CD8-positive, alpha-beta memory T cell (primary cell): ENCODE data around the gene OR2L3. TPM values are rescaled to one million over a fixed set of nuclear protein-coding genes. Genes with fewer than 3 reads are reported as not detected.
"Not testable (repeated sequence)": the region's sequence is repeated elsewhere in the genome, so short reads cannot be mapped to it uniquely, and the experiment has no call there.

Source experiments
- CTCF ChIA-PET: fragments of 350-600 bp; sonication (Branson Sonifier 250); formaldehyde crosslinking; loops from one replicate; lab custom pipeline; 2021; ENCODE audit warnings: antibody characterized with exemption; lab: Charles Lee
- POLR2A ChIA-PET: fragments of 350-600 bp; sonication (Branson Sonifier 250); formaldehyde crosslinking; loops from one replicate; lab custom pipeline; 2021; ENCODE audit warnings: antibody characterized with exemption; lab: Charles Lee
- DNase-seq, 5 donors: peaks; one replicate each; pipeline versions ENCODE4 v3.0.0 to v3.0.0-alpha.2; 2020 to 2022; ENCODE audit warnings: mixed read lengths in 1 of 5
- H3K27ac ChIP-seq: one replicate; pipeline ENCODE4 v1.7.0; 2013; ENCODE audit warnings: low read depth, mild to moderate bottlenecking, low read length, moderate library complexity
- H3K27me3 ChIP-seq: 2 replicates; pipeline ENCODE4 v1.7.0; 2013; ENCODE audit warnings: low read length, mild to moderate bottlenecking; ENCODE audit not compliant: insufficient read depth, poor library complexity, severe bottlenecking
- H3K36me3 ChIP-seq: 2 replicates; pipeline ENCODE4 v1.7.0; 2013; ENCODE audit warnings: mild to moderate bottlenecking, low read length, moderate library complexity; ENCODE audit not compliant: insufficient read depth
- H3K4me1 ChIP-seq: 2 replicates; pipeline ENCODE4 v1.7.0; 2013; ENCODE audit warnings: mild to moderate bottlenecking, low read length, moderate library complexity; ENCODE audit not compliant: insufficient read depth
- H3K4me3 ChIP-seq: 2 replicates; pipeline ENCODE4 v1.7.0; 2013; ENCODE audit warnings: mild to moderate bottlenecking, low read length
- H3K9me3 ChIP-seq: 2 replicates; pipeline ENCODE4 v1.7.0; 2013; ENCODE audit warnings: mild to moderate bottlenecking, low read length
- H3K27ac Mint-ChIP-seq, 8 donors: one replicate each; pipeline ENCODE4 v1.8.0; 2020 to 2021; ENCODE audit warnings: mixed read lengths in 8 of 8, mild to moderate bottlenecking in 6 of 8, inconsistent platforms in 3 of 8, moderate library complexity in 3 of 8
- H3K27me3 Mint-ChIP-seq, 2 donors: one replicate each; pipeline ENCODE4 v1.8.0; 2020 to 2021; ENCODE audit warnings: mixed read lengths in 2 of 2, mild to moderate bottlenecking in 1 of 2, moderate library complexity in 1 of 2
- H3K36me3 Mint-ChIP-seq, 3 donors: one replicate each; pipeline ENCODE4 v1.8.0; 2020 to 2021; ENCODE audit warnings: mixed read lengths in 3 of 3, inconsistent platforms in 1 of 3, mild to moderate bottlenecking in 1 of 3
- H3K4me1 Mint-ChIP-seq, 3 donors: one replicate each; pipeline ENCODE4 v1.8.0; 2020 to 2021; ENCODE audit warnings: mixed read lengths in 3 of 3, inconsistent platforms in 1 of 3, mild to moderate bottlenecking in 1 of 3
- H3K4me3 Mint-ChIP-seq, 7 donors: one replicate each; pipeline ENCODE4 v1.8.0; 2020 to 2021; ENCODE audit warnings: mixed read lengths in 7 of 7, mild to moderate bottlenecking in 6 of 7, moderate library complexity in 4 of 7, inconsistent platforms in 2 of 7
- H3K9me3 Mint-ChIP-seq, 5 donors: one replicate each; pipeline ENCODE4 v1.8.0; 2020 to 2022; ENCODE audit warnings: mixed read lengths in 5 of 5, mild to moderate bottlenecking in 3 of 5, moderate library complexity in 2 of 5, inconsistent platforms in 1 of 5
- polyA plus RNA-seq: library from polyadenylated mRNA; unstranded; fragments of 300-500 nt; fragmentation: Illumina TruSeq; gene quantifications from one replicate; pipeline ENCODE4 v1.2.3, GENCODE V29; 2021
- total RNA-seq, 2 experiments: library from RNA; stranded (reverse); gene quantifications; one replicate each; pipeline ENCODE4 v1.2.3, GENCODE V29; 2021

The OR2L3 gene
- total and polyA plus RNA-seq, 3 experiments from 2014 or later: not detected

GRCh38 chr1:248045209-248045608 is 1.4 kb upstream of the OR2L3 start:
- H3K27me3 Mint-ChIP-seq: no peaks in the 10 kb centered on the region
- H3K36me3 Mint-ChIP-seq: no peaks in the 10 kb centered on the region
- no peaks in the 10 kb centered on the region for H3K27me3 ChIP-seq
- no peak for DNase-seq
- POLR2A ChIA-PET: no interaction called here
- CTCF ChIA-PET: no interaction called here
- H3K27ac Mint-ChIP-seq: no peak overlapping the region
- no peak overlapping the region for H3K4me3 ChIP-seq
- H3K4me1 ChIP-seq: no peaks in the 10 kb centered on the region
- no peak overlapping the region for H3K4me3 Mint-ChIP-seq
- no peak overlapping the region for H3K27ac ChIP-seq
- no peaks in the 10 kb centered on the region for H3K36me3 ChIP-seq
- no peaks in the 10 kb centered on the region for H3K4me1 Mint-ChIP-seq
- peaks cover 3 to 23% (median 12%) of the 10 kb centered on the region in 5 donors for H3K9me3 Mint-ChIP-seq
- H3K9me3 ChIP-seq: no peaks in the 10 kb centered on the region

- Histone ChIP-seq H3K4me1 (no peaks in the 10 kb centered on the region), H3K27me3 (no peaks in the 10 kb centered on the region), H3K4me3 (no peak overlapping the region), H3K27ac (no peak overlapping the region), H3K9me3 (no peaks in the 10 kb centered on the region), H3K36me3 (no peaks in the 10 kb centered on the region)
- Mint-ChIP-seq H3K4me3 (no peak overlapping the region), H3K4me1 (no peaks in the 10 kb centered on the region), H3K27me3 (no peaks in the 10 kb centered on the region), H3K36me3 (no peaks in the 10 kb centered on the region), H3K27ac (no peak overlapping the region), H3K9me3 (peaks cover 7 to 15% (median 13%) of the 10 kb centered on the region in 5 donors)
- POLR2A ChIA-PET: no interaction called here
- CTCF ChIA-PET: no interaction called here
- no peak for DNase-seq
These were observed 372 bp downstream of the OR2L3 start for GRCh38 chr1:248047008-248047407.

- H3K36me3 Mint-ChIP-seq: no peaks in the 10 kb centered on the region
- no peaks in the 10 kb centered on the region for H3K4me1 Mint-ChIP-seq
- H3K4me1 ChIP-seq: no peaks in the 10 kb centered on the region
- no peak overlapping the region for H3K27ac ChIP-seq
- H3K27me3 ChIP-seq: no peaks in the 10 kb centered on the region
- no peak overlapping the region for H3K4me3 Mint-ChIP-seq
- POLR2A ChIA-PET: no interaction called here
- H3K27me3 Mint-ChIP-seq: no peaks in the 10 kb centered on the region
- no peak overlapping the region for H3K27ac Mint-ChIP-seq
- DNase-seq: no peak
- CTCF ChIA-PET: no interaction called here
- H3K9me3 Mint-ChIP-seq: peaks cover 9 to 20% (median 19%) of the 10 kb centered on the region in 5 donors
- no peak overlapping the region for H3K4me3 ChIP-seq
- no peaks in the 10 kb centered on the region for H3K9me3 ChIP-seq
- no peaks in the 10 kb centered on the region for H3K36me3 ChIP-seq
These were observed 8.0 kb downstream of the OR2L3 start for GRCh38 chr1:248054671-248055070.

GRCh38 chr1:248055261-248055660 is 8.6 kb downstream of the OR2L3 start:
- Histone ChIP-seq H3K9me3 (no peaks in the 10 kb centered on the region), H3K36me3 (no peaks in the 10 kb centered on the region), H3K27ac (no peak overlapping the region), H3K27me3 (no peaks in the 10 kb centered on the region), H3K4me1 (no peaks in the 10 kb centered on the region), H3K4me3 (no peak overlapping the region)
- DNase-seq: no peak
- no peaks in the 10 kb centered on the region for H3K36me3 Mint-ChIP-seq
- H3K27ac Mint-ChIP-seq: no peak overlapping the region
- CTCF ChIA-PET: no interaction called here
- POLR2A ChIA-PET: no interaction called here
- peaks cover 4 to 20% (median 20%) of the 10 kb centered on the region in 5 donors for H3K9me3 Mint-ChIP-seq
- H3K27me3 Mint-ChIP-seq: no peaks in the 10 kb centered on the region
- H3K4me1 Mint-ChIP-seq: no peaks in the 10 kb centered on the region
- no peak overlapping the region for H3K4me3 Mint-ChIP-seq

- Histone ChIP-seq H3K4me3 (no peak overlapping the region), H3K27me3 (no peaks in the 10 kb centered on the region), H3K4me1 (no peaks in the 10 kb centered on the region), H3K36me3 (no peaks in the 10 kb centered on the region), H3K27ac (no peak overlapping the region), H3K9me3 (no peaks in the 10 kb centered on the region)
- H3K4me3 Mint-ChIP-seq: no peak overlapping the region
- H3K4me1 Mint-ChIP-seq: no peaks in the 10 kb centered on the region
- H3K36me3 Mint-ChIP-seq: no peaks in the 10 kb centered on the region
- DNase-seq: no peak
- POLR2A ChIA-PET: no interaction called here
- H3K27ac Mint-ChIP-seq: no peak overlapping the region
- no peaks in the 10 kb centered on the region for H3K27me3 Mint-ChIP-seq
- CTCF ChIA-PET: no interaction called here
- H3K9me3 Mint-ChIP-seq: peaks cover 0 to 8% (median 5%) of the 10 kb centered on the region in 5 donors
These were observed 18.4 kb downstream of the OR2L3 start for GRCh38 chr1:248065071-248065470.

- Histone ChIP-seq H3K4me3 (no peak overlapping the region), H3K4me1 (no peaks in the 10 kb centered on the region), H3K9me3 (no peaks in the 10 kb centered on the region), H3K36me3 (no peaks in the 10 kb centered on the region), H3K27me3 (no peaks in the 10 kb centered on the region), H3K27ac (no peak overlapping the region)
- ChIA-PET POLR2A (no interaction called here), CTCF (no interaction called here)
- Mint-ChIP-seq H3K9me3 (peaks cover 0 to 8% (median 5%) of the 10 kb centered on the region in 5 donors), H3K27me3 (no peaks in the 10 kb centered on the region), H3K4me3 (no peak overlapping the region), H3K4me1 (no peaks in the 10 kb centered on the region), H3K27ac (no peak overlapping the region), H3K36me3 (no peaks in the 10 kb centered on the region)
- no peak for DNase-seq
These were observed 19.0 kb downstream of the OR2L3 start for GRCh38 chr1:248065604-248066003.

GRCh38 chr1:248083864-248084263 is 37.2 kb downstream of the OR2L3 start:
- H3K36me3 ChIP-seq, H3K27ac Mint-ChIP-seq, H3K4me1 ChIP-seq, H3K27me3 ChIP-seq, H3K36me3 Mint-ChIP-seq, DNase-seq, H3K27ac ChIP-seq, CTCF ChIA-PET, POLR2A ChIA-PET, H3K27me3 Mint-ChIP-seq, H3K4me1 Mint-ChIP-seq, H3K4me3 ChIP-seq, H3K9me3 Mint-ChIP-seq, H3K9me3 ChIP-seq, H3K4me3 Mint-ChIP-seq: not testable (repeated sequence)

GRCh38 chr1:248094884-248095283 is 48.2 kb downstream of the OR2L3 start, which contains the start of gene OR2L13:
Gene OR2L13 (plus strand): TSS chr1:248095184. CDS start chr1:248099376, 4,192 bp downstream.
- Mint-ChIP-seq H3K27ac (no peak within 1 kb of the TSS), H3K9me3 (peaks cover 2 to 10% (median 8%) of the 10 kb centered on the region in 5 donors), H3K4me1 (no peaks in the 10 kb centered on the region), H3K36me3 (no peaks in the 10 kb centered on the region), H3K27me3 (peaks cover 0 to under 1% of the 10 kb centered on the region in 2 donors), H3K4me3 (no peak within 1 kb of the TSS)
- Histone ChIP-seq H3K27me3 (no peaks in the 10 kb centered on the region), H3K27ac (no peak within 1 kb of the TSS), H3K36me3 (no peaks in the 10 kb centered on the region), H3K9me3 (no peaks in the 10 kb centered on the region), H3K4me3 (no peak within 1 kb of the TSS), H3K4me1 (no peaks in the 10 kb centered on the region)
- ChIA-PET CTCF (no interaction called here), POLR2A (no interaction called here)
- no peak for DNase-seq

- Mint-ChIP-seq H3K27me3 (peaks cover 0 to 1% of the 10 kb centered on the region in 2 donors), H3K36me3 (no peaks in the 10 kb centered on the region), H3K4me3 (no peak overlapping the region), H3K9me3 (peaks cover 0 to 6% (median 5%) of the 10 kb centered on the region in 5 donors), H3K27ac (no peak overlapping the region), H3K4me1 (no peaks in the 10 kb centered on the region)
- ChIA-PET CTCF (no interaction called here), POLR2A (no interaction called here)
- Histone ChIP-seq H3K27me3 (no peaks in the 10 kb centered on the region), H3K4me3 (no peak overlapping the region), H3K4me1 (no peaks in the 10 kb centered on the region), H3K9me3 (no peaks in the 10 kb centered on the region), H3K27ac (no peak overlapping the region), H3K36me3 (no peaks in the 10 kb centered on the region)
- no peak for DNase-seq
These were observed 51.9 kb downstream of the OR2L3 start for GRCh38 chr1:248098529-248098928.
